Neural cell (in vitro differentiated cells): ENCODE data around the gene TBC1D3I. TPM values are rescaled to one million over a fixed set of nuclear protein-coding genes. Genes with fewer than 3 reads are reported as not detected.
"Not testable (repeated sequence)": the region's sequence is repeated elsewhere in the genome, so short reads cannot be mapped to it uniquely, and the experiment has no call there.

Experiments
- H2AFZ ChIP-seq: fragments of 200-600, 300-800 bp; sonication (generic), shearing (Covaris generic); 2 replicates; pipeline ENCODE4 v1.6.0; 2014; ENCODE audit warnings: low read depth, mild to moderate bottlenecking, antibody characterized with exemption, low read length, moderate library complexity
- H3F3A ChIP-seq: fragments of 200-600 bp; shearing (Covaris generic); 2 replicates; pipeline ENCODE4 v1.6.1; 2016; ENCODE audit warnings: mild to moderate bottlenecking, moderate library complexity, mixed read lengths, antibody characterized with exemption, low read length; ENCODE audit not compliant: insufficient read depth, poor library complexity, severe bottlenecking
- H3K27ac ChIP-seq: fragments of 200-600, 300-800 bp; sonication (generic), shearing (Covaris generic); 2 replicates; pipeline ENCODE4 v1.5.1; 2014; ENCODE audit warnings: mild to moderate bottlenecking, low read length, moderate library complexity
- H3K27me3 ChIP-seq: fragments of 300-800, 200-600 bp; sonication (generic), shearing (Covaris generic); 2 replicates; pipeline ENCODE4 v1.6.0; 2014; ENCODE audit warnings: mild to moderate bottlenecking, low read depth, low read length, moderate library complexity; ENCODE audit not compliant: insufficient read depth
- H3K36me3 ChIP-seq: fragments of 300-800, 200-600 bp; sonication (generic), shearing (Covaris generic); 2 replicates; pipeline ENCODE4 v1.5.1; 2014; ENCODE audit warnings: mild to moderate bottlenecking, antibody characterized with exemption, low read length, moderate library complexity; ENCODE audit not compliant: insufficient read depth
- H3K4me2 ChIP-seq: fragments of 300-800, 200-600 bp; sonication (generic), shearing (Covaris generic); 2 replicates; pipeline ENCODE4 v1.6.0; 2014; ENCODE audit warnings: mild to moderate bottlenecking, low read length
- H3K4me3 ChIP-seq: fragments of 300-800, 200-600 bp; sonication (generic), shearing (Covaris generic); 2 replicates; pipeline ENCODE4 v1.5.1; 2014; ENCODE audit warnings: mild to moderate bottlenecking, low read length, moderate library complexity
- H3K79me2 ChIP-seq: fragments of 200-600 bp; shearing (Covaris generic); replicated peaks from 2 replicates; pipeline ENCODE4 v1.6.0; 2014; ENCODE audit warnings: mild to moderate bottlenecking, low read length, moderate library complexity; ENCODE audit not compliant: insufficient read depth
- H3K9ac ChIP-seq: fragments of 300-800, 200-600 bp; sonication (generic), shearing (Covaris generic); 2 replicates; pipeline ENCODE4 v1.6.1; 2016; ENCODE audit warnings: mild to moderate bottlenecking, low read length, mixed read lengths
- H3K9me2 ChIP-seq: fragments of 200-600 bp; shearing (Covaris generic); 2 replicates; pipeline ENCODE4 v1.6.1; 2016; ENCODE audit warnings: mild to moderate bottlenecking, low read length, mixed read lengths; ENCODE audit not compliant: insufficient read depth
- H3K9me3 ChIP-seq: fragments of 200-600, 300-800 bp; sonication (generic), shearing (Covaris generic); 2 replicates; pipeline ENCODE4 v1.6.1; 2016; ENCODE audit warnings: mild to moderate bottlenecking, mixed run types, low read length, moderate library complexity, mixed read lengths
- H4K20me1 ChIP-seq: fragments of 200-600 bp; shearing (Covaris generic); 2 replicates; pipeline ENCODE4 v1.6.1; 2016; ENCODE audit warnings: mild to moderate bottlenecking, mixed run types; ENCODE audit not compliant: insufficient read depth
- SMC3 ChIP-seq: fragments of 450-650 bp; conservative IDR thresholded peaks from 2 replicates; pipeline ENCODE4 v1.6.1; 2014; ENCODE audit warnings: antibody characterized with exemption, mild to moderate bottlenecking, moderate library complexity; ENCODE audit not compliant: poor library complexity
- polyA plus RNA-seq: library from polyadenylated mRNA; depleted of rRNA; stranded (reverse); fragments of >200 nt; gene quantifications from 2 replicates; pipeline ENCODE4 v1.2.3, GENCODE V29; 2014
- TF ChIP-seq, protein P1 (sequence below): fragments of 450-650 bp; IDR thresholded peaks from 2 replicates; pipeline ENCODE4 v1.5.1; 2014; ENCODE audit warnings: antibody characterized with exemption, mild to moderate bottlenecking, moderate library complexity; ENCODE audit not compliant: poor library complexity, severe bottlenecking

Gene TBC1D3I
- polyA plus RNA-seq, 1 donor from 2014 or later: 0.32 TPM

DNA sequence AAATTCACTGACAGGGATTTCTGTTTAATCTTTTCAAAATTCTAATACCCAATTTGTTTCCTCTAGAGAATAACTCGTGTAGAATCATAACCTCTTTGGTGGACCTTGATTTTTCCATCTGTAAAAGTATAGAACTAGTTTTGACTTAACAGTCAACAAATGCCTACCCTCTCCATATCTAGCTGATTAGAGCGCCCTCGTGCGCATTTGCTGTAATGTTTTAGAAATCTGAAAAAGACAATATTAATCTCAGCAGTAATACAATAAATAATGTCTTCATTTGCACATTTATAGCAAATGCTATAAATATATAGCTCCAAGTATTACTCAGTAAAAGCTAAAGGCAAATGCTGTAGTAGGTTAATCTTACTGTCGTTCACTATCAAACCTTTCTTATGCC, 34.7 kb downstream of the TBC1D3I start:
- peak; percentile 27 for TF ChIP-seq SMC3
- TF ChIP-seq, protein P1, sequence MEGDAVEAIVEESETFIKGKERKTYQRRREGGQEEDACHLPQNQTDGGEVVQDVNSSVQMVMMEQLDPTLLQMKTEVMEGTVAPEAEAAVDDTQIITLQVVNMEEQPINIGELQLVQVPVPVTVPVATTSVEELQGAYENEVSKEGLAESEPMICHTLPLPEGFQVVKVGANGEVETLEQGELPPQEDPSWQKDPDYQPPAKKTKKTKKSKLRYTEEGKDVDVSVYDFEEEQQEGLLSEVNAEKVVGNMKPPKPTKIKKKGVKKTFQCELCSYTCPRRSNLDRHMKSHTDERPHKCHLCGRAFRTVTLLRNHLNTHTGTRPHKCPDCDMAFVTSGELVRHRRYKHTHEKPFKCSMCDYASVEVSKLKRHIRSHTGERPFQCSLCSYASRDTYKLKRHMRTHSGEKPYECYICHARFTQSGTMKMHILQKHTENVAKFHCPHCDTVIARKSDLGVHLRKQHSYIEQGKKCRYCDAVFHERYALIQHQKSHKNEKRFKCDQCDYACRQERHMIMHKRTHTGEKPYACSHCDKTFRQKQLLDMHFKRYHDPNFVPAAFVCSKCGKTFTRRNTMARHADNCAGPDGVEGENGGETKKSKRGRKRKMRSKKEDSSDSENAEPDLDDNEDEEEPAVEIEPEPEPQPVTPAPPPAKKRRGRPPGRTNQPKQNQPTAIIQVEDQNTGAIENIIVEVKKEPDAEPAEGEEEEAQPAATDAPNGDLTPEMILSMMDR: peak; percentile 37
- not testable (repeated sequence) for H3K4me3 ChIP-seq, H3K27ac ChIP-seq, H3K9ac ChIP-seq, H2AFZ ChIP-seq, H4K20me1 ChIP-seq, H3F3A ChIP-seq, H3K9me2 ChIP-seq, H3K9me3 ChIP-seq, H3K27me3 ChIP-seq, H3K4me2 ChIP-seq, H3K36me3 ChIP-seq, H3K79me2 ChIP-seq

DNA sequence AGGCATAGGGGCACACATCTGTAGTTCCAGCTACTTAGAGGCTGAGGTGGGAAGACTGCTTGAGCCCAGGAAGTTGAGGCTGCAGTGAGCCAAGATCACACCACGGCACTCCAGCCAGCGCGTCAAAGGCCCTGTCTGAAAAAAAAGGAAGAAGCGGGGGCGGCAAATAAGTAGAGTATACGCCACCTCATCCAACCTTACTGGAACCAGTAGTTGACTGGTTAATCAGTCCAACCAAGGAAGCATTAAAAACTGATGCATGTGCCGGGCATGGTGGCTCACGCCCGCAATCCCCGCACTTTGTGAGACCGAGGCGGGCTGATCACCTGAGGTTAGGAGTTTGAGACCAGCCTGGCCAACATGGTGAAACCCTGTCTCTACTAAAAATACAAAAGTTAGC, 41.4 kb downstream of the TBC1D3I start:
- not testable (repeated sequence) for H3K36me3 ChIP-seq, H4K20me1 ChIP-seq, H3K27ac ChIP-seq, H3F3A ChIP-seq, H3K79me2 ChIP-seq, H3K27me3 ChIP-seq, H2AFZ ChIP-seq, H3K4me2 ChIP-seq, H3K9ac ChIP-seq, H3K9me2 ChIP-seq, H3K9me3 ChIP-seq, H3K4me3 ChIP-seq

DNA sequence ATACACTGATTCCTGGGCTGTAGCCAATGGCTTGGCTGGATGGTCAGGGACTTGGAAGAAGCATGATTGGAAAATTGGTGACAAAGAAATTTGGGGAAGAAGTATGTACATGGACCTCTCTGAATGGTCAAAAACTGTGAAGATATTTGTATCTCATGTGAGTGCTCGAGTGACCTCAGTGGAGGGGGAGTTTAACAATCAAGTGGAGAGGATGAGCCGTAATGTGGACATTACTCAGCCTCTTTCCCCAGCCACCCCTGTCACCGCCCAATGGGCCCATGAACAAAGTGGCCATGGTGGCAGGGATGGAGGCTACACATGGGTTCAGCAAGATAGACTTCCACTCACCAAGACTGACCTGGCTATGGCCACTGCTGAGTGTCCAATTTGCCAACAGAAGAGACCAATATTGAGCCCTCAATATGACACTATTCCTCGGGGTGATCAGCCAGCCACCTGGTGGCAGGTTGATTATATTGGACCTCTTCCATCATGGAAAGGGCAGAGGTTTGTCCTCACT, 42.7 kb downstream of the TBC1D3I start:
- H3K9ac ChIP-seq, H3F3A ChIP-seq, H3K9me3 ChIP-seq, H3K4me2 ChIP-seq, H3K4me3 ChIP-seq, H3K79me2 ChIP-seq, H4K20me1 ChIP-seq, H3K9me2 ChIP-seq, H2AFZ ChIP-seq, H3K36me3 ChIP-seq, H3K27me3 ChIP-seq, H3K27ac ChIP-seq: not testable (repeated sequence)

DNA sequence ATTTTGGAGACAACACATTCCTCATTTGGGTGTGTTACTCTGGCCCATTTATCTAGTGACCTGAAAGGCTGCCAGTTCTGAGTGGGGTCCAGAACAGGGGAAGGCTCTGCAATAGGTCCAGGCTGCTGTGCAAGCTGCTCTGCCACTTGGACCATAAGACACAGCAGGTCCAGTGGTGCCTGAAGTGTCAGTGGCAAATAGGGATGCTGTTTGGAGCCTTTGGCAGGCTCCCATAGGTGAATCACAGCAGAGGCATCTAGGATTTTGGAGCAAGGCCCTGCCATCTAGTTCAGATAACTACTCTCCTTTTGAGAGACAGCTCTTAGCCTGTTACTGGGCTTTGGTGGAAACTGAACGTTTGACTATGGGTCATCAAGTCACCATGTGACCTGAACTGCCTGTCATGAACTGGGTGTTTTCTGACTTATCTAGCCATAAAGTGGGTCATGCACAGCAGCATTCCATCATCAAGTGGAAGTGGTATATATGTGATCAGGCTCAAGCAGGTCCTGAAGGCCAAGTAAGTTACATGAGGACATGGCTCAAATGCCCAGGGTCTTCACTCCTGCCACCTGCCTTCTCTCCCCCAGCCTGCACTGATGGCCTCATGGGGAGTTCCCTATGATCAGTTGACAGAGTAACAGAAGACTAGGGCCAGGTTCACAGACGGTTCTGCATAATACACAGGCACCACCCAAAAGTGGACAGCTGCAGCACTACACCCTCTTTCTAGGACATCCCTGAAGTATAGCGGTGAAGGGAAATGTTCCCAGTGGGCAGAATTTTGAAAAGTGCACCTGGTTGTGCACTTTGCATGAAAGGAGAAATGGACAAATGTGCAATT, 43.4 kb downstream of the TBC1D3I start:
- not testable (repeated sequence) for H3K9me3 ChIP-seq, H3K4me2 ChIP-seq, H3F3A ChIP-seq, H4K20me1 ChIP-seq, H3K27me3 ChIP-seq, H3K36me3 ChIP-seq, H3K79me2 ChIP-seq, H3K9me2 ChIP-seq, H3K27ac ChIP-seq, H3K9ac ChIP-seq, H2AFZ ChIP-seq, H3K4me3 ChIP-seq

DNA sequence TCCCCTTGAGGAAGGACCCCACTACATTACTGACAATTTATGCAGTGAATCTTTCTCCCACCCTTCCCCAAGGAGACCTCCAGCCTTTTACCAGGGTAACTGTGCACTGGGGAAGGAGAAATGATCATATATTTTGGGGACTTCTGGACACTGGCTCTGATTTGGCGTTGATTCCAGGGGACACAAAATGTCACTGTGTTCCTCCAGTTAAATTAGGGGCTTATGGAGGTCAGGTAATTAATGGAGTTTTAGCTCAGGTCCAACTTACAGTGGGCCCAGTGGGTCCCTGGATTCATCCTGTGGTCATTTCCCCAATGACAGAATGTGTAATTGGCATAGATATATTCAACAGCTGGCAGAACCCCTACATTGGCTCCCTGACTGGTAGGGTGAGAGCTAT, 44.8 kb downstream of the TBC1D3I start:
- not testable (repeated sequence) for H2AFZ ChIP-seq, H3K9me2 ChIP-seq, H4K20me1 ChIP-seq, H3F3A ChIP-seq, H3K9ac ChIP-seq, H3K79me2 ChIP-seq, H3K36me3 ChIP-seq, H3K27me3 ChIP-seq, H3K4me2 ChIP-seq, H3K27ac ChIP-seq, H3K4me3 ChIP-seq, H3K9me3 ChIP-seq

DNA sequence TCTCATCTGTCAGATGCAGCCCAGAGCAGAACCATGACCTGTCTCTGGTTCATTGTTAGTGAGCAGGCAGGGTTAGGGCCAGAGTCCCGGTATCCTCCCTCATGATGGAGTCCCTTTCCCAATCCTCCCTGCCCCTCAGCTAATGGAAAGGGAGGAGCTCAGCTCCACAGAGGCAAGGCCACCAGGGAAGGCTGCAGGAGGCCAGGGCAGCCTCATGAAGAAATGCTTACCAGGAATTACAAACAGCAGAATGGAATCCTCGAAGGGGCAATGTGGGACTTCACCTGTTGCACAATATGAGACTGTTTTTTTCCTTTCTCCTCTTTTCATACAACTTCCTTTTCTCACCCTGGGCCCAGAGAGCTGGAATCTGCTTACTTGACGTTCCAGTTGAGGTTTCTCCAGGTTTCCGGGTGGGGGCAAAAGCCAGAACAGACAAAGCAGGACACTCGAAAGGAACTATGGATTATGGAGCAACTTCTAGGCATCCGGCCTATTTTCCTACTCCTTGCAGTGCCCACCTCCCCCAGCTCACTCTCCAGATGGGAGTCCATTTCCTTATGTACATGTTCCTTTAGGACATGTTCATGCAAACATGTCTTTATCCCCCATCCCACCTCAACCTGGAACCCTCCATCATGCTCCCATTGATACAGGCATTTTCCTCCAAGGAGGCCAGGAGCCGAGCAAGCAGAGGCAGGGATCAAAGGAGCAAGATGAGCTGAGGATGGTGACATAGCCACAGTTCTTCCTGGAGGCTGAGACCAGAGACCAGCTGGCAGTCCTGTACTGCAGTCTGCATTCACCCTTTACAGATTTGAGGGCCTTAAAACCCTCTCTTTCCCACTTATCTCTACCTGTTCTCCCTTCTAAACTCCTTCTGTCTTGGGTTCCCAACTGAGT, 48.7 kb downstream of the TBC1D3I start:
- not testable (repeated sequence) for H3F3A ChIP-seq, H2AFZ ChIP-seq, H3K27me3 ChIP-seq, H3K79me2 ChIP-seq, H3K4me3 ChIP-seq, H3K9me2 ChIP-seq, H3K4me2 ChIP-seq, H4K20me1 ChIP-seq, H3K27ac ChIP-seq, H3K36me3 ChIP-seq, H3K9me3 ChIP-seq, H3K9ac ChIP-seq
